HT-29 (cell line): ENCODE results near the gene NEUROG3. TPM values are rescaled to one million over a fixed set of nuclear protein-coding genes. Genes with fewer than 3 reads are reported as not detected.

ENCODE experiments used
- total RNA-seq: library from RNA; depleted of rRNA; stranded (reverse); fragments of >200 nt; shearing (Covaris generic); gene quantifications from 2 replicates; pipeline ENCODE4 v1.2.3, GENCODE V29; 2014; rRNA removed

The NEUROG3 gene
- total RNA-seq, 1 experiment from 2014 or later = 1.5 TPM

Other genes with a start within 250 kb of the NEUROG3 start
- 1.9 and 2.2 TPM in 2 replicates for gene TACR2, start 156.5 kb downstream of the NEUROG3 start, total RNA-seq
- 103 and 115 TPM in 2 replicates for gene TSPAN15, start 122.0 kb downstream of the NEUROG3 start, total RNA-seq
- 3.4 and 3.5 TPM in 2 replicates for gene FAM241B, start 56.8 kb upstream of the NEUROG3 start, total RNA-seq
- gene COL13A1, start 228.5 kb upstream of the NEUROG3 start, total RNA-seq = 0.05 and 0.18 TPM in 2 replicates